ENCODE data around the gene G3BP1. TPM values are rescaled to one million over a fixed set of nuclear protein-coding genes. Genes with fewer than 3 reads are reported as not detected.
A peak's percentile ranks its signal among the peaks of the same experiment; 100 is the strongest.

The G3BP1 gene
- total RNA-seq, 1 experiment from 2014 or later, result 400 TPM

GRCh38 chr5:151808451-151809169 lies 36.9 kb downstream of the G3BP1 start:
- H3K36me3 Mint-ChIP-seq, result peaks cover 86% of the 10 kb centered on the region
- no peaks in the 10 kb centered on the region for H3K9me3 Mint-ChIP-seq
- no peak for DNase-seq (ENCODE audit: low spot score)
- TF ChIP-seq ZMAT4 (CRISPR knock-in tag; IDR thresholded peaks at IDR 0.05), result no peak
- peak; percentile 74 for TF ChIP-seq ZNF121 (CRISPR knock-in tag; IDR thresholded peaks at IDR 0.05)
- no peak for TF ChIP-seq JAZF1 (CRISPR knock-in tag; IDR thresholded peaks at IDR 0.05)
- POLR2A ChIA-PET, result no interaction called here
- CTCF ChIA-PET, result no interaction called here
- no peaks in the 10 kb centered on the region for H3K27me3 Mint-ChIP-seq (ENCODE audit: low read depth)
- H3K27ac Mint-ChIP-seq, result no peak overlapping the region
- ATAC-seq, result no peak
- no peak overlapping the region for H3K4me3 Mint-ChIP-seq
- H3K4me1 Mint-ChIP-seq, result peaks cover 16% of the 10 kb centered on the region

GRCh38 chr5:151810449-151810848 lies 38.7 kb downstream of the G3BP1 start:
- POLR2A ChIA-PET, result interaction anchor here (0.7 kb wide), 1 partner anchor 39 kb away, joined by 3 read pairs; the partner anchor contains the start of gene G3BP1
- Mint-ChIP-seq H3K9me3 (no peaks in the 10 kb centered on the region), H3K4me1 (peaks cover 33% of the 10 kb centered on the region), H3K36me3 (peaks cover 70% of the 10 kb centered on the region), H3K27ac (no peak overlapping the region), H3K27me3 (ENCODE audit: low read depth) (no peaks in the 10 kb centered on the region), H3K4me3 (no peak overlapping the region)
- CTCF ChIA-PET, result no interaction called here
- no peak for TF ChIP-seq GTF2I (CRISPR knock-in tag; conservative IDR thresholded peaks at IDR 0.05)
- no peak for TF ChIP-seq SMAD3 (CRISPR knock-in tag; IDR thresholded peaks at IDR 0.05; ENCODE audit: borderline replicate concordance)
- no peak for TF ChIP-seq ZNF532 (CRISPR knock-in tag; IDR thresholded peaks at IDR 0.05; ENCODE audit: borderline replicate concordance)
- no peak for TF ChIP-seq ETV6 (CRISPR knock-in tag; IDR thresholded peaks at IDR 0.05)
- no peak for TF ChIP-seq E2F5 (CRISPR knock-in tag; IDR thresholded peaks at IDR 0.05)
- TF ChIP-seq ZNF281 (CRISPR knock-in tag; IDR thresholded peaks at IDR 0.05), result no peak
- no peak for TF ChIP-seq TEAD4 (CRISPR knock-in tag; IDR thresholded peaks at IDR 0.05)
- TF ChIP-seq JUN (CRISPR knock-in tag; IDR thresholded peaks at IDR 0.05), result no peak
- TF ChIP-seq IRF2 (CRISPR knock-in tag; IDR thresholded peaks at IDR 0.05; ENCODE audit: borderline replicate concordance, low read depth), result no peak
- TF ChIP-seq KAT7 (CRISPR knock-in tag; IDR thresholded peaks at IDR 0.05; ENCODE audit: borderline replicate concordance), result no peak
- no peak for TF ChIP-seq ELF4 (CRISPR knock-in tag; IDR thresholded peaks at IDR 0.05; ENCODE audit: low read depth)
- no peak for TF ChIP-seq ZBTB21 (CRISPR knock-in tag; IDR thresholded peaks at IDR 0.05; ENCODE audit: borderline replicate concordance)
- no peak for TF ChIP-seq NR1H2 (CRISPR knock-in tag; IDR thresholded peaks at IDR 0.05)
- TF ChIP-seq TEAD1 (CRISPR knock-in tag; IDR thresholded peaks at IDR 0.05), result no peak
- no peak for TF ChIP-seq NFYB (CRISPR knock-in tag; conservative IDR thresholded peaks at IDR 0.05; ENCODE audit: low read depth)
- TF ChIP-seq ZNF232 (CRISPR knock-in tag; IDR thresholded peaks at IDR 0.05), result no peak
- TF ChIP-seq E2F4 (CRISPR knock-in tag; IDR thresholded peaks at IDR 0.05; ENCODE audit: borderline replicate concordance, low read depth), result no peak
- TF ChIP-seq MYBL2 (CRISPR knock-in tag; IDR thresholded peaks at IDR 0.05), result no peak
- TF ChIP-seq ZNF425 (CRISPR knock-in tag; conservative IDR thresholded peaks at IDR 0.05), result no peak
- ATAC-seq (no peak), DNase-seq (ENCODE audit: low spot score) (no peak)

Measured in WTC11 (cell line).